Measurements from ENCODE around the gene SLF2. TPM values are rescaled to one million over a fixed set of nuclear protein-coding genes. Genes with fewer than 3 reads are reported as not detected.

SLF2 gene
- total RNA-seq, 1 experiment from 2014 or later: 43.0 TPM

GRCh38 chr10:100901051-100901450 lies 11.7 kb upstream of the SLF2 start:
- Histone ChIP-seq H3K27me3 (ENCODE audit: insufficient read depth, low read length) (no peaks in the 10 kb centered on the region), H3K4me2 (ENCODE audit: low read length) (no peak overlapping the region), H3K4me3 (replicated peaks in 1 of 2; ENCODE audit: low read depth in 1 of 2, low read length in 2 of 2) (no peak overlapping the region), H4K20me1 (ENCODE audit: insufficient read depth) (no peaks in the 10 kb centered on the region), H3K79me2 (ENCODE audit: insufficient read depth, low read length) (no peaks in the 10 kb centered on the region), H2AFZ (ENCODE audit: low read depth, low read length, poor library complexity, severe bottlenecking) (no peak overlapping the region), H3K9me3 (ENCODE audit: control insufficient read depth in 1 of 2, insufficient read depth in 1 of 2, low read depth in 1 of 2, low read length in 2 of 2) (no peaks in the 10 kb centered on the region), H3K9me2 (ENCODE audit: insufficient read depth) (no peaks in the 10 kb centered on the region), H3K36me3 (ENCODE audit: control insufficient read depth in 1 of 2, insufficient read depth in 2 of 2, low read length in 2 of 2) (no peaks in the 10 kb centered on the region), H3K27ac (ENCODE audit: low read depth, low read length) (no peak overlapping the region), H3K4me1 (ENCODE audit: control insufficient read depth in 1 of 2, insufficient read depth in 2 of 2, low read length in 2 of 2) (no peaks in the 10 kb centered on the region), H3K9ac (ENCODE audit: low read length) (no peak overlapping the region)
- no peak for TF ChIP-seq ATF3 (IDR thresholded peaks at IDR 0.05)
- TF ChIP-seq EZH2 (IDR thresholded peaks at IDR 0.05): no peak
- no peak for TF ChIP-seq CTCF (IDR thresholded peaks at IDR 0.05 in 2 of 3, conservative IDR thresholded peaks at IDR 0.05 in 1 of 3; ENCODE audit: borderline replicate concordance in 1 of 3, insufficient read depth in 1 of 3, low read depth in 2 of 3, low read length in 2 of 3)
- TF ChIP-seq ZFX (IDR thresholded peaks at IDR 0.05): no peak
- TF ChIP-seq ELF1 (IDR thresholded peaks at IDR 0.05; ENCODE audit: borderline replicate concordance, low read depth): no peak
- no peak for TF ChIP-seq ZNF274 (IDR thresholded peaks at IDR 0.05; ENCODE audit: low read depth, low read length)
- TF ChIP-seq POLR2AphosphoS5 (IDR thresholded peaks at IDR 0.05; ENCODE audit: low read depth, low read length): no peak
- no peak for TF ChIP-seq POLR2A (IDR thresholded peaks at IDR 0.05; ENCODE audit: borderline replicate concordance, extremely low read depth, insufficient read depth, insufficient read length)
- TF ChIP-seq FOSL1 (IDR thresholded peaks at IDR 0.05; ENCODE audit: low read depth): no peak
- TF ChIP-seq SIN3A (IDR thresholded peaks at IDR 0.05; ENCODE audit: low read depth): no peak
- TF ChIP-seq EGR1 (IDR thresholded peaks at IDR 0.05; ENCODE audit: low read depth): no peak
- no peak for TF ChIP-seq EZH2phosphoT487 (IDR thresholded peaks at IDR 0.05; ENCODE audit: borderline replicate concordance)
- TF ChIP-seq ZBTB33 (IDR thresholded peaks at IDR 0.05; ENCODE audit: extremely low read depth, insufficient replicate concordance, low read length): no peak
- no peak for TF ChIP-seq CBX3 (IDR thresholded peaks at IDR 0.05; ENCODE audit: low read depth)
- POLR2A ChIA-PET: no interaction called here
- no peak for ATAC-seq
- DNase-seq (ENCODE audit: low read depth, low spot score): no peak
- no TSS peak for BruUV-seq (replicated peaks)
- CTCF ChIA-PET: no interaction called here
- intact Hi-C loops (cut with micrococcal nuclease): no loop called here
- RAD21 ChIA-PET (ENCODE audit: low non-redundant PET in 1 of 2, low total read pairs in 2 of 2, uncharacterized antibody in 2 of 2, unreplicated experiment in 2 of 2): no interaction called here

All from HCT116 (cell line).